ENCODE data around the gene SMPD3. TPM values are rescaled to one million over a fixed set of nuclear protein-coding genes. Genes with fewer than 3 reads are reported as not detected.

The SMPD3 gene
- total RNA-seq, 4 donors from 2014 or later = 0.22 to 0.38 TPM; not detected in 2

DNA sequence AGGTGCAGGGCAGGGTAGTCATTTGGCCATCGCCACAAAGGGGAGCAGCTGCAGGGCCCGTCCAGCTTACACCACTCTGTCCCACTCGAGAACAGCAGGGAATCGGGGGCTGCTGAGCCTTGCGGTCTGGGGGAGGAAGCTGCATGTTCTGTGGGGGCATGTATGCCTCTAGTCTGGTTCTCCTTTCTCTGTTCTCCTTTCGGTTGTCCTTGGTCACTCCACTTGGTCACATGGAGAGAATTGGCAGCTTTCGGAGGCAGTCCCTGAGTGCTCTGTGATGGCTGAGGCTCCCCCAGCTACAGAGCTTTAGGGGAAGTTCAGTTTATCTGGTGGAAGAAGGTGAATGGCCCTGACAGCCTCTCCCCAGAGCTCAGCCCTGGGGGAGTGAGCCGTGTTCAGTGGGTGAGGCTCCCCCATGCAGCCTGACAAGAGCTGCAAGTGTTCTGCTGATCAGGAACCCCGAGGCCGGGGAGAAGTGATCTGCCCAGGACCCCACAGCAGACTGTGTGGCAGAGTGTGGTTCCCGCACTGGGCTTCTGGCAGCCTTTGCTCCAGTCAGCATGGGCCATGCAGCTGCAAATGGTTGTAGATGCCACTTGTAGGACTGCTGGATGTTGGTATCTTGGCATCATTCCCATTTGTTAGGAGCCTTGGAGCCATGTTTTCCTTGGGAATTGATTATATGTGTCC lies 22.3 kb upstream of the SMPD3 start:
- TF ChIP-seq, protein P1, sequence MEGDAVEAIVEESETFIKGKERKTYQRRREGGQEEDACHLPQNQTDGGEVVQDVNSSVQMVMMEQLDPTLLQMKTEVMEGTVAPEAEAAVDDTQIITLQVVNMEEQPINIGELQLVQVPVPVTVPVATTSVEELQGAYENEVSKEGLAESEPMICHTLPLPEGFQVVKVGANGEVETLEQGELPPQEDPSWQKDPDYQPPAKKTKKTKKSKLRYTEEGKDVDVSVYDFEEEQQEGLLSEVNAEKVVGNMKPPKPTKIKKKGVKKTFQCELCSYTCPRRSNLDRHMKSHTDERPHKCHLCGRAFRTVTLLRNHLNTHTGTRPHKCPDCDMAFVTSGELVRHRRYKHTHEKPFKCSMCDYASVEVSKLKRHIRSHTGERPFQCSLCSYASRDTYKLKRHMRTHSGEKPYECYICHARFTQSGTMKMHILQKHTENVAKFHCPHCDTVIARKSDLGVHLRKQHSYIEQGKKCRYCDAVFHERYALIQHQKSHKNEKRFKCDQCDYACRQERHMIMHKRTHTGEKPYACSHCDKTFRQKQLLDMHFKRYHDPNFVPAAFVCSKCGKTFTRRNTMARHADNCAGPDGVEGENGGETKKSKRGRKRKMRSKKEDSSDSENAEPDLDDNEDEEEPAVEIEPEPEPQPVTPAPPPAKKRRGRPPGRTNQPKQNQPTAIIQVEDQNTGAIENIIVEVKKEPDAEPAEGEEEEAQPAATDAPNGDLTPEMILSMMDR (IDR thresholded peaks at IDR 0.05; ENCODE audit: low read depth) = no peak

DNA sequence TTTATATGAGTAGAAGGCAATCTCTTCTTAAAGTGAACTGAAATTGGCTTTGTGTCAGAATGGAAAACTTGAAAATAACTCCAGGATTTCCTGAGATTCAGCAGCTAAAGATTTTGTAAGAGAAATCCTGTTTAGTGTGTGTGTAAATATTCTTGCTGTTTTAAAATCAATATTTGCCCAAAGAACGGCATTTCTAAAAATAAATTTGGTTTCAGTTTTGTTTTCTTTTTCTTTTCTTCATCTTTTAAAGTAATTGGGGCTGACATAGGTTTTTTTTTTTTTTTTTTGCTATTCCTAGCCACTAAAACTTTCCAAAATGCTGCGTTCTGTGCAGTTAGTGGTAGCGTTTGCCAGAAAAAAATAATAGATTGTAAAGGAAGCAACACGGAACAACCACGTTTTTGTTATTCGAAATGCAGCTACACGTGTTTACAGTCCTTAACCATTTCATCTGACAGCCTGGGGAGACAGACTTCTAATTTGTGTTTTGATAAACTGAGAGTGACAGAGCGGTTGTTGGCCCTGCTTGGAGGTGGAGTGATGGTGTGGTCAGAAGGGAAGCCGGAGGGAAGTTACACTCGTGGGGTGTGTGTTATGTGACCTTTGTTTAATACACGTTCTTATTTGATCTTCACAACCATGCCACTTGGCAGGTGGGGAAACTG lies 21.6 kb upstream of the SMPD3 start:
- TF ChIP-seq, protein P1 (IDR thresholded peaks at IDR 0.05; ENCODE audit: low read depth) = no peak

DNA sequence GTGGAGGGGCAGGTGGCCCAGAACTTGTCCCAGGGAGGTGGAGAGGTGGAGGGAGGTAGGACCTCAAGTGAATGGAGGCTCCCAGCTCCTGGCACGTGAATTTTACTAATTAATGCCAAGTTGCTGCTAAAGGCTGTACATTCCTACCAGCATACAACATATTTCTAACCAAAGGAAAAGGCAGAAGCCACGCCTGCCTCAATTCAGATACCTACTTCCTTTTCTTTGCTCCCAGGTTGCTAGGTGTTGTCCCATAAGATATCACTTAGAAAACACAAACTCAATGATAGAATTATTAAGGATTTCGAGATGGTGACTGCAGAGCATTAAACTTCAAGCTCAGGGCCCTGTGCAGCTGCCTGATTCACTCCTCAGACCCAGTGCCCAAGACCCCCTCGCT lies 20.5 kb upstream of the SMPD3 start:
- TF ChIP-seq, protein P1 (IDR thresholded peaks at IDR 0.05; ENCODE audit: low read depth) = no peak

DNA sequence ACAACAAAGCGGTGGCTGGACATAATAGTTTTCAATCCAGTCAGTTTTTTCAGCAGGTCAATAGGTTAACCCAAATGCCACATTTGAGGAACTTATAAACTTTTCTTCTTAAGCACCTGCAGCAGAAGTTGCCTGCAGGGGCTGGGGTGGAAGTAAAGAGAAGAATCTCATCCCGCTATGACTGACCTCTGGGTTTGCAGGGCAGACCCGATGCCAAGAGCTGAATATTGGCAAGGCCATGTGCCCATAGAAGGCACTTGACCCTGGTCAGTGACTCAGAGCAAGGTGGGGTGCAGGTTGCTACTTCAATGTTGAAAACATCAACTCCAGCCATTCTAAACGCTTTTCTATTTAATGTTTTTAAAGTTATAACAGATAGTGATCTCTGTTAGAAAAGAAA lies 17.9 kb upstream of the SMPD3 start:
- TF ChIP-seq, protein P1 (IDR thresholded peaks at IDR 0.05; ENCODE audit: low read depth) = no peak

DNA sequence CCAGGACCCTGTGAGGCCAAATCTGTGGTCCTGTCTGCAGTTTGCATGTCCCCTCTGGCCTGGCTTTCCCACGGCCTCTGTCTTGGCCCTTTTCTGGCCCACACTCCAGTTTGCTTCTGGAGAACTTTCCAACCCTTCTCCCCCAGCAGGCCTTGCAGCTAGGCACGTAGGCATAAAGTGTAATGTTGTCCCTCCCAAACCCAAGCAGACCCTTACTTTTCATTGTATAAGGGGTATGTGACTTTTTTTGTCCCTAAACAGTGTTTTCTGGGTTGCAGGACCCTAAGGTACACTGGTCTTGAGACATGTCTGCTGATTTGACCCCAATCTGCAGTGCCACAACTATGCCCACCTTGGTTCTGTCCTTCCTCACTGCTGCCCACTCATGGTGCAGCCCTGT lies 15.6 kb upstream of the SMPD3 start:
- TF ChIP-seq, protein P1 (IDR thresholded peaks at IDR 0.05; ENCODE audit: low read depth) = no peak

DNA sequence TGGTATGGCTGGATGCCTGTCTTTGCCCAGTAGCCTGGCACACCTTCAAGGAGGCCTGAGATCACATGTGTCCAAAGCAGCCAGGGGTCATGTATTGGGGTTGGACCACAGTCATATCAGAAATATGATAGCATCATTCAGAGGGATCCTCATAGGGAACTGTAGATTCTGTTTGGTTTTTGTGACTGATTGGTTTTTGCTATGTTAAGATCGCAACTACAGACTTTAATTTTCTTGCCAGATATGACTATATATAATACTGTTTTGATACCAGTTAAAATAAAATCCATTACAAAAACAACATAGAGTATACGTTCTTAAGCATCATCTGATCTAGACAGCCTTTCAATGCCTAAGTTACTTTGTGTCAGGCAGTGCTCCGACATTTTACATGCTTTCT lies 11.8 kb upstream of the SMPD3 start:
- TF ChIP-seq, protein P1 (IDR thresholded peaks at IDR 0.05; ENCODE audit: low read depth) = no peak

DNA sequence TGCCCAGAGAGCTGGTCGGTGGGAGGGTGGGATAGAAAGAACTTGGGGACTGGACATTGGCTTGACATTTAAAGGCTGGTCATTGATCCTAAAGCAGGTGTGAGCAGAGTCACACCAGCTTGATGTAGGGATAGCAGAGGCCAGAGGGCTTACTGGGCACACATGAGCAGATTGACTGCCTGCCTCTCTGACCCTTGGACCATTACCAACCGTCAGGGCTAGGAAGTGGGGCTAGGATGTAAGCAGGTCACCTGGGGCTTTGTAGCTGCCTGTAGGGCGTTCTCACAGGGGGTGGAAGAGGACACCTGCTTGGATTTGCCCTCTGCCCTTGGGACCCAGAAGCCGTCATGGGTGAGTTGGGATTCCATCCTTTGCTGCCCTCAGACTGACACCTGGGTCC lies 11.1 kb upstream of the SMPD3 start:
- TF ChIP-seq, protein P1 (IDR thresholded peaks at IDR 0.05; ENCODE audit: low read depth) = no peak
